Spleen (tissue), 11 donors: ENCODE data around the gene SIMC1. TPM values are rescaled to one million over a fixed set of nuclear protein-coding genes. Genes with fewer than 3 reads are reported as not detected.

Source experiments
- DNase-seq: peaks from one replicate; pipeline ENCODE4 v3.0.0-alpha.2; 2020
- H3K27ac ChIP-seq, 8 donors: fragments of 200-600 bp; sonication (generic) in 7 of 8; 1 replicate in 4 of 8; 2 replicates in 4 of 8; pipeline versions ENCODE4 v1.5.0 to v1.8.0; 2016 to 2021; ENCODE audit warnings: inconsistent platforms in 4 of 8, mild to moderate bottlenecking in 4 of 8, moderate library complexity in 1 of 8
- H3K27me3 ChIP-seq, 7 donors: fragments of 200-600 bp; sonication (generic) in 6 of 7; replicated peaks in 1 of 7; 1 replicate in 4 of 7; 2 replicates in 3 of 7; pipeline versions ENCODE4 v1.5.0 to v1.8.0; 2016 to 2021; ENCODE audit warnings: inconsistent platforms in 3 of 7, mild to moderate bottlenecking in 1 of 7
- H3K36me3 ChIP-seq, 6 donors: fragments of 200-600 bp; sonication (generic) in 5 of 6; 1 replicate in 4 of 6; 2 replicates in 2 of 6; pipeline versions ENCODE4 v1.5.0 to v1.8.0; 2016 to 2021; ENCODE audit warnings: inconsistent platforms in 2 of 6
- H3K4me1 ChIP-seq, 6 donors: fragments of 200-600 bp; sonication (generic) in 5 of 6; 1 replicate in 3 of 6; 2 replicates in 3 of 6; pipeline versions ENCODE4 v1.5.0 to v1.8.0; 2016 to 2021; ENCODE audit warnings: inconsistent platforms in 3 of 6
- H3K4me3 ChIP-seq, 8 donors: fragments of 200-600 bp; sonication (generic) in 7 of 8; 1 replicate in 4 of 8; 2 replicates in 4 of 8; pipeline versions ENCODE4 v1.5.0 to v1.8.0; 2016 to 2021; ENCODE audit warnings: inconsistent platforms in 4 of 8, mild to moderate bottlenecking in 4 of 8, moderate library complexity in 2 of 8
- H3K9me3 ChIP-seq, 8 donors: fragments of 200-600 bp; sonication (generic) in 7 of 8; 1 replicate in 4 of 8; 2 replicates in 4 of 8; pipeline versions ENCODE4 v1.5.0 to v1.8.0; 2016 to 2021; ENCODE audit warnings: inconsistent platforms in 4 of 8
- POLR2A ChIP-seq, 3 donors: fragments of 450-650 bp; IDR thresholded peaks; one replicate each; pipeline ENCODE4 v1.5.1; 2017; ENCODE audit warnings: antibody characterized with exemption in 3 of 3, mild to moderate bottlenecking in 1 of 3
- POLR2AphosphoS5 ChIP-seq, 3 donors: sonication (generic); formaldehyde crosslinking; IDR thresholded peaks; one replicate each; pipeline ENCODE4 v1.5.1; 2017; ENCODE audit warnings: antibody characterized with exemption in 3 of 3
- WGBS, 5 donors: extraction: QIAGEN DNeasy Blood & Tissue Kit in 3 of 5; methylation state at CpG; one replicate each; pipeline versions ENCODE4 v1.1.5 to v1.1.7; 2013 to 2018; 5-methylcytosine and 5-hydroxymethylcytosine counted together
- intact Hi-C: fragments of 100-400 bp; cut with DNase I; formaldehyde crosslinking; loops from one replicate; pipeline ENCODE4 v1.15.0; 2023; ENCODE audit warnings: low total_unique reads
- polyA plus RNA-seq, 3 donors: library from polyadenylated mRNA; stranded (reverse); fragments of 200-250 nt; gene quantifications; one replicate each; pipeline ENCODE4 v1.2.1, GENCODE V29; 2013
- total RNA-seq, 7 donors: library from RNA; depleted of rRNA in 3 of 7; stranded (reverse); fragments of >200 nt in 3 of 7; fragmentation: NEBNext Ultra II Directional in 4 of 7; extraction: Animal tissue kit (Norgen Biotek cat#: 25700) in 4 of 7; gene quantifications; one replicate each; pipeline versions ENCODE4 v1.1.0 to v1.2.1, GENCODE V29; 2016 to 2021
- TF ChIP-seq, protein P1 (sequence below), 11 experiments: fragments of 200-600 bp in 7 of 11; fragments of 450-650 bp in 4 of 11; sonication (generic) in 4 of 11; IDR thresholded peaks in 8 of 11; conservative IDR thresholded peaks in 3 of 11; 1 replicate in 7 of 11; 2 replicates in 4 of 11; pipeline versions ENCODE4 v1.4.0 to v1.8.0; 2016 to 2021; ENCODE audit warnings: antibody characterized with exemption in 11 of 11, inconsistent platforms in 4 of 11, mild to moderate bottlenecking in 1 of 11
- donor health status: healthy with polysubstance abuse.
- donor health status: DM: no; HTN: no; CAD: no; lungs with moderate emphysema.
- donor health status: DM: no; HTN: no; CAD: no.
- donor health status: Bipolar disorder and iron deficiency.
- donor health status: healthy.
- donor health status: DM: no; HTN: no; CAD: no.
- donor health status: DM: yes; HTN: yes; CAD: no.

The SIMC1 gene
- total and polyA plus RNA-seq, 10 donors, result 5.2 to 33.8 (median 25.8) TPM

DNA sequence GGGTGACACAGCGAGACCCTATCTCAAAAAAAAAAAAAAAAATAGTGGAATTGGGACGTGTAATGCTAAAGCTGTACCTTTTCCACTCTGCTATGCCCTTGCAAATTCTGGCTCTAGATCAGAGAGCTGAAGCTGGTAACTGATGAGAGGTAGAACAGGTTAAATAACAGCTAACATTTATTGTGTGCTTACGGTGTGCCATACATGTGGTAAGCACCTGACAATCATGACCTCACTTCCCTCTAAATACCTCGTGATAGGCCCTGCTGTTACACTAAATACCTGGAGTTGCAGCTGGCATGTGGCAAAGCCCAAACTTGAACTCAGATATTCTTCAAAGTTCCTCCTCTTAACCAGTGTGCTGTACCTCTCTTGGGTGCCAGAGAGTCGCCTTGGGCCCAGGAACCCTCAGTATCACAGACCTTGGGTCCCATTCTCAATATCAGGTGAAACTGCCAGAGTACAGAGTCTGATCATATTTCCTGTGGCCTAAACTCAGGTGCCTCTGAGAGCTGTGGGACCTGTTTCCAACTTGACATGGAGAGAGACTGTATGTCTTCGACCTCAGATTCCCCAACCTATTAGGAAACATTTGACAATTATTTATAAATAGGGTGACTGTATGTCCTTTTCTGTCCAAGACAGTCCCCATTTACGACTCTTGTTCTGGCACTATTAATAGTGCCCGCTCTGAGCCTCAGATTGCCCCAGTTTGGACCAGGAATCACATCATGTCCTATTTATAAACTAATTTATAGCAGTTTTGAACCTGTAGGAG is 131.9 kb downstream of the SIMC1 start:
- no peak overlapping the region for H3K27ac ChIP-seq
- no peak for DNase-seq
- peaks cover 0 to 13% (median 0%) of the 10 kb centered on the region in 7 donors for H3K27me3 ChIP-seq
- H3K36me3 ChIP-seq, result peaks cover 0 to 42% (median 0%) of the 10 kb centered on the region in 6 donors
- WGBS, 5 donors, result 84 to 96% (median 88%) methylated on average over 8 of the region's 8 CpGs
- intact Hi-C loops, result no loop called here
- peaks cover 2 to 33% (median 12%) of the 10 kb centered on the region in 6 donors for H3K4me1 ChIP-seq
- TF ChIP-seq, protein P1, sequence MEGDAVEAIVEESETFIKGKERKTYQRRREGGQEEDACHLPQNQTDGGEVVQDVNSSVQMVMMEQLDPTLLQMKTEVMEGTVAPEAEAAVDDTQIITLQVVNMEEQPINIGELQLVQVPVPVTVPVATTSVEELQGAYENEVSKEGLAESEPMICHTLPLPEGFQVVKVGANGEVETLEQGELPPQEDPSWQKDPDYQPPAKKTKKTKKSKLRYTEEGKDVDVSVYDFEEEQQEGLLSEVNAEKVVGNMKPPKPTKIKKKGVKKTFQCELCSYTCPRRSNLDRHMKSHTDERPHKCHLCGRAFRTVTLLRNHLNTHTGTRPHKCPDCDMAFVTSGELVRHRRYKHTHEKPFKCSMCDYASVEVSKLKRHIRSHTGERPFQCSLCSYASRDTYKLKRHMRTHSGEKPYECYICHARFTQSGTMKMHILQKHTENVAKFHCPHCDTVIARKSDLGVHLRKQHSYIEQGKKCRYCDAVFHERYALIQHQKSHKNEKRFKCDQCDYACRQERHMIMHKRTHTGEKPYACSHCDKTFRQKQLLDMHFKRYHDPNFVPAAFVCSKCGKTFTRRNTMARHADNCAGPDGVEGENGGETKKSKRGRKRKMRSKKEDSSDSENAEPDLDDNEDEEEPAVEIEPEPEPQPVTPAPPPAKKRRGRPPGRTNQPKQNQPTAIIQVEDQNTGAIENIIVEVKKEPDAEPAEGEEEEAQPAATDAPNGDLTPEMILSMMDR (IDR thresholded peaks at IDR 0.05 in 8 of 11, conservative IDR thresholded peaks at IDR 0.05 in 3 of 11), result no peak
- no peak for TF ChIP-seq POLR2AphosphoS5 (IDR thresholded peaks at IDR 0.05)
- TF ChIP-seq POLR2A (IDR thresholded peaks at IDR 0.05), result no peak
- no peak overlapping the region for H3K4me3 ChIP-seq
- no peaks in the 10 kb centered on the region for H3K9me3 ChIP-seq

DNA sequence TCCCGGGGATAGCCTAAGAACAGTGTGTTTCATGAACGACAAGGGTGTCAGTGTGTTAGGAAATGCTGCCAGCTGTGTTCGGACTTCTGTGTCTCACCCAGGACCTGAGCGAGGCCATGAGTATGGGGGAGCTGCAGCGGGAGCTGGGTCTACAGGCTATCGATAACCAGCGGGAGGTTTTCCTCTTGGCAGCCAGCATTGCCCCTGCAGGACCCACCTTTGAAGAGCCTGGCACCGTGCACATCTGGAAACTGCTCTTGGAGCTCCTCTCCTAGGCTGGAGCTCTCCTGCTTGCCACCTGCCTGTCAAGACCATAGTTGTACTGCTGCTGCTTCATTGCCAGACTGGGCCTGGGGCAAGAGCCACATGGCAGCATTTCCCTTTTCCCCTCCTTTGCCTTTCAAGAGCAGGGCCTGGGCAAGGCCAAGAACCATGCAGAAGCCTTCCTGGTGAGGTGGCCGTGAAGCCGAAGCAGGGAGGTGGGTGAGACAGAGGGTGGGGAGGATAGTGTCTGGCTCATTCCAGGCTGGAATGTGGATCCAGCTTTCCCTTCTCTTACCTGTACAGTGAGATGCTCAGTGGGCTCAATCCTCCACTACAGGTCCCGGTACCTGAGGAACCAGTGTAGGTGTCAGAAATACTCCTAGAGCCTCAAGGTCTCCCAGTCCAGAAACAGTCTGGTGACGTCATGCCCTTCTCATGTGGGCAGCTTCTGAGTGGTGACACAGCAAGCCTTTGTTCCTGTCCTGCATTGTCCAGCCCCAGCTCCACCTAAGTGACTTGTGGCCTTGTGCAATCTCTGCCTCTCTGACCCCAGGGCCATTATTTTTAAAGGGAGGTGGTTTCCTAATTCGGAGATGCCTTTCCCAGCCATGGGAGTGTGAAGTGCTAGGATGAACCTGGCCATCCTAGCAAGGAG is 133.7 kb downstream of the SIMC1 start:
- Histone ChIP-seq H3K27me3 (no peaks in the 10 kb centered on the region), H3K36me3 (peaks cover 0 to 42% (median 0%) of the 10 kb centered on the region in 6 donors), H3K9me3 (no peaks in the 10 kb centered on the region), H3K4me3 (no peak overlapping the region), H3K27ac (peak overlapping the region in 2 of 8 donors; percentile 9 to 15), H3K4me1 (peaks cover 0 to 17% (median 0%) of the 10 kb centered on the region in 6 donors)
- intact Hi-C loops, result no loop called here
- no peak for DNase-seq
- 84 to 94% (median 91%) methylated on average over 10 to 13 of the region's 13 CpGs for WGBS, 5 donors
- TF ChIP-seq POLR2A (IDR thresholded peaks at IDR 0.05) (no peak), POLR2AphosphoS5 (IDR thresholded peaks at IDR 0.05) (no peak)

DNA sequence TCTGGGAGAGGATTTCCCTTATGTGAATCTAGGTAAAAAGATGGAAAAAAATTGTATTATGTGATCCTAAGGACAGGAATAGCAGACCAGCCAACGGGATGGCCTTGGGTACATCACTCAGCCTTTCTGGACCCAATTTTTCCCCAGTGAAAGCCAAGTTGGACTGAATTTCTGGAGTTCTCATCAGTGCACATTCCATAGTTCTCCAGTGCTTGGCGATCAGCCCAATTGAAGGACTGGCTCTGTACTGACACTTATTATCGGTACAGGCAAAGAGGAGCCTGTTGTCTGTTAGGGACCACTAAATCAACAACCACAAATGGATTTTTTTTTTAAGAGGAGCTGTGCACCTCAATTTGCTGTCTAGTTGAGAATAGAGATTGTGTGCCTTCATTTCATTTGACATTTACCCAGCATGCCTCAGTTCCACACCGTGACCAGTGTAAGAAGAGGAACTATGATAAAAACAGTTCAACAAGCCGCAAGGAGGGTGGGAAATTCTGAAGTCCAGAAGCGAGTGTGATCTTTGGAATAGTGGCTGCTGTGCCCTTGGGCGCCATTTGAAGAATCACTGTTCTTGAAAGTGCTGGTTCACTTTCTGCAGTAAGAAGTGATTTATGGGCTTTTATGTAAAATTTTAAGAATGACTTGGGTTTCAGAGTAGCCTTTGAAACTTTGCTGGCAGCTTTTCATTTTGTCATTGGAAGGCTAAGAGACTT is 135.0 kb downstream of the SIMC1 start:
- DNase-seq, result no peak
- intact Hi-C loops, result no loop called here
- WGBS, 5 donors, result 57 to 70% (median 69%) methylated on average over 7 of the region's 7 CpGs
- Histone ChIP-seq H3K27ac (peak overlapping the region in 2 of 8 donors; percentile 4 to 9), H3K4me1 (peaks cover 0 to 17% (median 0%) of the 10 kb centered on the region in 6 donors), H3K9me3 (no peaks in the 10 kb centered on the region), H3K36me3 (peaks cover 0 to 34% (median 0%) of the 10 kb centered on the region in 6 donors), H3K27me3 (no peaks in the 10 kb centered on the region), H3K4me3 (no peak overlapping the region)
- TF ChIP-seq POLR2A (IDR thresholded peaks at IDR 0.05) (no peak), POLR2AphosphoS5 (IDR thresholded peaks at IDR 0.05) (no peak)
- TF ChIP-seq, protein P1 (IDR thresholded peaks at IDR 0.05 in 8 of 11, conservative IDR thresholded peaks at IDR 0.05 in 3 of 11), result no peak

DNA sequence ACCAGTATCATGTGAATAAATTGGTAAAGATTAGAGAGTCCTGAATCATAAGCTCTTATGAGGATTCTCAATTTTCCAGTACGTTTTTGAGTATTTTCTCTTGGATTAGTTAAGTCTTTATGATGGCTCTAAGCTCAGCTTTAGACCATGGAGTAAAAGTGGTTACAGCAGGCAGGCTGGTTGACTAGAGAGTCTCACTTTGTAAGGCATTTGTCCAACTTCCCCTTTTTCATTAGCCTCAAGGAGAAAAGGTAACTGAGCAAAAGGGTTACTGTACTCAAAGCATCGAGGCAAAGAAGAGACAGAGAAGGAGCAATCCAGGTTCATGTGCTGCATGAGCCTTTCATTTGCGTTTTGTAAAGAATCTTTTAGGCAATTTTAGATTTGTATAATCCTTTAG is 141.7 kb downstream of the SIMC1 start:
- no peak for DNase-seq
- Histone ChIP-seq H3K27me3 (no peaks in the 10 kb centered on the region), H3K4me1 (no peaks in the 10 kb centered on the region), H3K27ac (no peak overlapping the region), H3K4me3 (no peak overlapping the region), H3K36me3 (peaks cover 0 to 48% (median 36%) of the 10 kb centered on the region in 6 donors), H3K9me3 (no peaks in the 10 kb centered on the region)
- intact Hi-C loops, result no loop called here
- TF ChIP-seq, protein P1 (IDR thresholded peaks at IDR 0.05 in 8 of 11, conservative IDR thresholded peaks at IDR 0.05 in 3 of 11), result no peak
- TF ChIP-seq POLR2A (IDR thresholded peaks at IDR 0.05), result no peak
- no peak for TF ChIP-seq POLR2AphosphoS5 (IDR thresholded peaks at IDR 0.05)
- 58 to 67% (median 62%) methylated on average over 3 of the region's 3 CpGs for WGBS, 5 donors
